Psoas muscle (tissue), 8 donors: ENCODE measurements around the gene VRK1. TPM values are rescaled to one million over a fixed set of nuclear protein-coding genes. Genes with fewer than 3 reads are reported as not detected.

Experiments used
- ATAC-seq, 4 donors: fragments of 200-7000 bp; cut with Tn5 transposase; one replicate each; pipeline ENCODE4 v1.9.1; 2020; ENCODE audit warnings: moderate library complexity in 3 of 4, mild to moderate bottlenecking in 2 of 4
- DNase-seq, 2 donors: peaks; one replicate each; pipeline ENCODE4 v3.0.0-alpha.2; 2020
- H3K27ac ChIP-seq: fragments of 200-600 bp; one replicate; pipeline ENCODE4 v1.8.0; 2022
- H3K27me3 ChIP-seq, 3 donors: fragments of 200-600 bp in 1 of 3; one replicate each; pipeline versions ENCODE4 v1.6.1 to v1.8.0; 2013 to 2022; ENCODE audit warnings: low read length in 2 of 3, mild to moderate bottlenecking in 2 of 3, moderate library complexity in 1 of 3; ENCODE audit not compliant: insufficient read depth in 3 of 3
- H3K36me3 ChIP-seq, 2 donors: fragments of 200-600 bp in 1 of 2; one replicate each; pipeline versions ENCODE4 v1.6.1 to v1.8.0; 2013 to 2022; ENCODE audit warnings: low read depth in 1 of 2, mild to moderate bottlenecking in 1 of 2, moderate library complexity in 1 of 2; ENCODE audit not compliant: insufficient read depth in 1 of 2
- H3K4me1 ChIP-seq: fragments of 200-600 bp; one replicate; pipeline ENCODE4 v1.8.0; 2022
- H3K4me3 ChIP-seq: fragments of 200-600 bp; one replicate; pipeline ENCODE4 v1.8.0; 2022; ENCODE audit warnings: mild to moderate bottlenecking
- H3K9me3 ChIP-seq: fragments of 200-600 bp; one replicate; pipeline ENCODE4 v1.8.0; 2022
- CTCF ChIP-seq: fragments of 200-600 bp; IDR thresholded peaks from one replicate; pipeline ENCODE4 v1.8.0; 2022; ENCODE audit warnings: antibody characterized with exemption
- WGBS, 3 donors: extraction: QIAGEN DNeasy Blood & Tissue Kit; methylation state at CpG; one replicate each; pipeline versions ENCODE4 v1.1.6 to v1.1.7; 2013; 5-methylcytosine and 5-hydroxymethylcytosine counted together
- intact Hi-C, 2 donors: fragments of 100-400 bp; cut with DNase I; formaldehyde crosslinking; loops; one replicate each; pipeline versions ENCODE4 v1.11.0 to v1.14.2; 2022
- polyA plus RNA-seq, 3 donors: library from polyadenylated mRNA; stranded (reverse); fragments of 200-250 nt; gene quantifications; one replicate each; pipeline ENCODE4 v1.2.3, GENCODE V29; 2013
- total RNA-seq, 4 donors: library from RNA; stranded (reverse); fragmentation: NEBNext Ultra II Directional in 2 of 4; extraction: Animal tissue kit (Norgen Biotek cat#: 25700) in 2 of 4; gene quantifications; one replicate each; pipeline versions ENCODE4 v1.2.1 to v1.2.4, GENCODE V29; 2021 to 2023
- donor health status: healthy with polysubstance abuse.
- donor health status: DM: no; HTN: no; CAD: no; lungs with moderate emphysema.
- donor health status: Bipolar disorder and iron deficiency.
- donor health status: healthy.
- donor health status: DM: yes; HTN: yes; CAD: no.
- donor health status: DM: no; HTN: no; CAD: no.
- donor health status: DM: no; HTN: no; CAD: no.
- donor health status: DM: yes; HTN: yes; CAD: no.

Gene VRK1
- total and polyA plus RNA-seq, 7 donors = 2.5 to 4.9 (median 4.0) TPM

GRCh38 chr14:96783043-96783914, 13.9 kb upstream of the VRK1 start:
- WGBS, 3 donors = 68 to 73% (median 70%) methylated on average over 10 of the region's 10 CpGs
- intact Hi-C loops = no loop called here

GRCh38 chr14:96783915-96784224, 13.3 kb upstream of the VRK1 start:
- no peaks in the 10 kb centered on the region for H3K36me3 ChIP-seq
- ATAC-seq = no peak
- DNase-seq = no peak
- no peak overlapping the region for H3K27ac ChIP-seq
- H3K4me1 ChIP-seq = no peaks in the 10 kb centered on the region
- 40 to 52% (median 43%) methylated on average over 4 of the region's 4 CpGs for WGBS, 3 donors
- H3K27me3 ChIP-seq = no peaks in the 10 kb centered on the region
- intact Hi-C loops = no loop called here
- TF ChIP-seq CTCF = no peak
- no peak overlapping the region for H3K4me3 ChIP-seq
- no peaks in the 10 kb centered on the region for H3K9me3 ChIP-seq

More at GRCh38 chr14:96783043-96783914, 13.9 kb upstream of the VRK1 start:
- ATAC-seq (no peak), DNase-seq (no peak)
- H3K27me3 ChIP-seq = no peaks in the 10 kb centered on the region
- H3K36me3 ChIP-seq = no peaks in the 10 kb centered on the region
- no peak for TF ChIP-seq CTCF
- no peaks in the 10 kb centered on the region for H3K4me1 ChIP-seq
- H3K27ac ChIP-seq = no peak overlapping the region
- no peak overlapping the region for H3K4me3 ChIP-seq
- H3K9me3 ChIP-seq = no peaks in the 10 kb centered on the region

- Histone ChIP-seq H3K9me3 (no peaks in the 10 kb centered on the region), H3K36me3 (no peaks in the 10 kb centered on the region), H3K4me3 (no peak overlapping the region), H3K27ac (no peak overlapping the region), H3K4me1 (no peaks in the 10 kb centered on the region), H3K27me3 (no peaks in the 10 kb centered on the region)
- DNase-seq (no peak), ATAC-seq (no peak)
- 44 to 68% (median 59%) methylated on average over 3 of the region's 3 CpGs for WGBS, 3 donors
- intact Hi-C loops = no loop called here
- TF ChIP-seq CTCF = no peak
Measured at GRCh38 chr14:96790186-96790585, 7.0 kb upstream of the VRK1 start.

GRCh38 chr14:96790706-96791105, 6.5 kb upstream of the VRK1 start:
- Histone ChIP-seq H3K27ac (no peak overlapping the region), H3K36me3 (no peaks in the 10 kb centered on the region), H3K4me3 (no peak overlapping the region), H3K27me3 (no peaks in the 10 kb centered on the region), H3K9me3 (no peaks in the 10 kb centered on the region), H3K4me1 (no peaks in the 10 kb centered on the region)
- intact Hi-C loops = no loop called here
- WGBS, 3 donors = 71 to 88% (median 72%) methylated on average over 1 of the region's 1 CpG
- no peak for TF ChIP-seq CTCF
- no peak for ATAC-seq
- DNase-seq = no peak

- Histone ChIP-seq H3K27ac (no peak overlapping the region), H3K4me3 (no peak overlapping the region), H3K9me3 (no peaks in the 10 kb centered on the region), H3K27me3 (no peaks in the 10 kb centered on the region), H3K36me3 (no peaks in the 10 kb centered on the region), H3K4me1 (no peaks in the 10 kb centered on the region)
- DNase-seq (no peak), ATAC-seq (no peak)
- intact Hi-C loops = no loop called here
- 71 to 75% (median 74%) methylated on average over 5 of the region's 5 CpGs for WGBS, 3 donors
- no peak for TF ChIP-seq CTCF
Measured at GRCh38 chr14:96792003-96792402, 5.2 kb upstream of the VRK1 start.
